Cardiac muscle cell (in vitro differentiated cells and primary cell): ENCODE results near the gene ANKRD63. TPM values are rescaled to one million over a fixed set of nuclear protein-coding genes. Genes with fewer than 3 reads are reported as not detected.

Experiments used
- DNase-seq, 2 donors: peaks; one replicate each; pipeline versions ENCODE4 v3.0.0 to v3.0.0-alpha.2; 2010 to 2017; ENCODE audit warnings: low read depth in 1 of 2, low spot score in 1 of 2
- H3K27ac ChIP-seq: fragments of 200-600 bp; sonication (generic); 2 replicates; pipeline ENCODE4 v1.5.1; 2016
- H3K27me3 ChIP-seq: fragments of 200-600 bp; sonication (generic); 2 replicates; pipeline ENCODE4 v1.6.0; 2016; ENCODE audit warnings: control low read depth
- H3K36me3 ChIP-seq: fragments of 200-600 bp; sonication (generic); 2 replicates; pipeline ENCODE4 v1.5.1; 2016; ENCODE audit warnings: control low read depth
- H3K4me1 ChIP-seq: fragments of 200-600 bp; sonication (generic); 2 replicates; pipeline ENCODE4 v1.8.1; 2017; ENCODE audit warnings: low read depth, mild to moderate bottlenecking, mixed run types
- H3K4me3 ChIP-seq: fragments of 200-600 bp; sonication (generic); 2 replicates; pipeline ENCODE4 v1.5.1; 2016; ENCODE audit warnings: mild to moderate bottlenecking
- H3K9me3 ChIP-seq: fragments of 200-600 bp; sonication (generic); 2 replicates; pipeline ENCODE4 v1.5.1; 2017; ENCODE audit warnings: low read depth, mild to moderate bottlenecking, control low read depth
- CTCF ChIP-seq: IDR thresholded peaks from 2 replicates; pipeline ENCODE4 v1.5.1; 2012; ENCODE audit warnings: low read depth, mild to moderate bottlenecking, low read length
- polyA plus RNA-seq: library from polyadenylated mRNA; unstranded; fragments of >200 nt; fragmentation: Nextera tagmentation; extraction: Ambion mirVana; gene quantifications from 2 replicates; pipeline ENCODE4 v1.2.1, GENCODE V29; 2016
- total RNA-seq: library from RNA; depleted of rRNA; stranded (reverse); fragments of >200 nt; gene quantifications from 2 replicates; pipeline ENCODE4 v1.2.3, GENCODE V29; 2016

The ANKRD63 gene
- total and polyA plus RNA-seq, 2 experiments from 2014 or later, result 13.7 to 104 TPM

- H3K9me3 ChIP-seq, result no peaks in the 10 kb centered on the region
- no peak overlapping the region for H3K4me3 ChIP-seq
- H3K36me3 ChIP-seq, result no peaks in the 10 kb centered on the region
- no peak for TF ChIP-seq CTCF
- DNase-seq, result peak in 1 of 2 donors; percentile 26
- H3K27ac ChIP-seq, result no peak overlapping the region
- H3K4me1 ChIP-seq, result peaks cover 6% of the 10 kb centered on the region
- peaks cover 46% of the 10 kb centered on the region for H3K27me3 ChIP-seq
These were observed 33.2 kb downstream of the ANKRD63 start for GRCh38 chr15:40249477-40250303.

- no peak overlapping the region for H3K27ac ChIP-seq
- no peaks in the 10 kb centered on the region for H3K36me3 ChIP-seq
- TF ChIP-seq CTCF, result no peak
- DNase-seq, result no peak
- peaks cover 32% of the 10 kb centered on the region for H3K27me3 ChIP-seq
- no peak overlapping the region for H3K4me3 ChIP-seq
- no peaks in the 10 kb centered on the region for H3K9me3 ChIP-seq
- peaks cover 6% of the 10 kb centered on the region for H3K4me1 ChIP-seq
These were observed 34.7 kb downstream of the ANKRD63 start for GRCh38 chr15:40248006-40248783.

GRCh38 chr15:40247406-40247971 is 35.4 kb downstream of the ANKRD63 start:
- H3K9me3 ChIP-seq, result no peaks in the 10 kb centered on the region
- H3K36me3 ChIP-seq, result no peaks in the 10 kb centered on the region
- no peak for DNase-seq
- peaks cover 6% of the 10 kb centered on the region for H3K4me1 ChIP-seq
- H3K27ac ChIP-seq, result no peak overlapping the region
- no peak overlapping the region for H3K4me3 ChIP-seq
- peaks cover 24% of the 10 kb centered on the region for H3K27me3 ChIP-seq
- no peak for TF ChIP-seq CTCF

GRCh38 chr15:40246496-40247280 is 36.2 kb downstream of the ANKRD63 start:
- peaks cover 6% of the 10 kb centered on the region for H3K4me1 ChIP-seq
- no peaks in the 10 kb centered on the region for H3K9me3 ChIP-seq
- H3K27me3 ChIP-seq, result peaks cover 16% of the 10 kb centered on the region
- no peak for TF ChIP-seq CTCF
- no peaks in the 10 kb centered on the region for H3K36me3 ChIP-seq
- no peak for DNase-seq
- H3K4me3 ChIP-seq, result no peak overlapping the region
- no peak overlapping the region for H3K27ac ChIP-seq

GRCh38 chr15:40245666-40246450 is 37.0 kb downstream of the ANKRD63 start:
- Histone ChIP-seq H3K9me3 (no peaks in the 10 kb centered on the region), H3K36me3 (no peaks in the 10 kb centered on the region), H3K27me3 (peaks cover 8% of the 10 kb centered on the region), H3K4me1 (peaks cover 6% of the 10 kb centered on the region), H3K4me3 (no peak overlapping the region), H3K27ac (no peak overlapping the region)
- no peak for DNase-seq
- no peak for TF ChIP-seq CTCF
